NCI-H2196 (cell line): ENCODE data around the gene P2RX1.
"Not testable (repeated sequence)": the region's sequence is repeated elsewhere in the genome, so short reads cannot be mapped to it uniquely, and the experiment has no call there.

Experiments used
- DNase-seq: peaks from one replicate; lab custom pipeline; 2025; ENCODE audit not compliant: unreplicated experiment; lab: John Stamatoyannopoulos, UW

Gene P2RX1

DNA sequence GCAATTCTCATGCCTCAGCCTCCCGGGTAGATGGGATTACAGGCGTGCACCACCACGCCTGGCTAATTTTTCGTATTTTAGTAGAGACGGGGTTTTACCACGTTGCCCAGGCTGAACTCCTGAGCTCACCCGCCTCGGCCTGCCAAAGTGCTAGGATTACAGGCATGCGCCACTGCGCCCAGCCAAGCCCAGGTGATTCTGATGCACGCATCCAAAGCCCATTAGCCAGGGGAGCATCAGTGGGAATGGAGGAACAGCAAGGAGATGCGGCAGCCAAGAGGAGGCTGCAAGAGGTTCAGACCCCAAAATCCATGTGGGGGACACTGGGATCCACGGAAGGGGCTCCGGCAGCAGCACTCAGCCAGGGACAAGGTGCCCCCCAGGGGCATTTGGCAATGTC is 35.9 kb upstream of the P2RX1 start:
- no peak for DNase-seq

DNA sequence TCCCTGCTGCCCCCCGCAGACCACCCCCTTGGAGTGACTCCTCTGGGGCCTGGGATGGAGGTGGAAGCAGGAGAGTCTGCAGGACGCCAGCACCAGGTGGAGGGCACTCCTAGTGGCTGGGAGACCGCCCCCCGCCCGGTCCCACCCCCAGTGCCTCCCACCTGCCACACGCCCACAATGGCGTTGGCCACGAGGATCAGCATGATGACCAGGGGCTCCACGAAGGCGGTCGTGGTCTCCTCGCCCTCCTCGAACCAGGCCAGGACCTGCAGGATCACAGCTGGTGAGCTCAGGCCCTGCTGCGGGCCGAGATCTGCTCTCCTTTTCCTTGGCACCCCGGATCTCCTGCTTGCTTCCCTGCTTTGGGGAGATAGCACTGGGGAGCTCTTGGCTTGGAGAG is 35.2 kb upstream of the P2RX1 start:
- DNase-seq, result no peak

- no peak for DNase-seq
These were observed 34.7 kb upstream of the P2RX1 start for GRCh38 chr17:3951003-3951402.

GRCh38 chr17:3950584-3950983 is 34.3 kb upstream of the P2RX1 start:
- DNase-seq, result no peak

DNA sequence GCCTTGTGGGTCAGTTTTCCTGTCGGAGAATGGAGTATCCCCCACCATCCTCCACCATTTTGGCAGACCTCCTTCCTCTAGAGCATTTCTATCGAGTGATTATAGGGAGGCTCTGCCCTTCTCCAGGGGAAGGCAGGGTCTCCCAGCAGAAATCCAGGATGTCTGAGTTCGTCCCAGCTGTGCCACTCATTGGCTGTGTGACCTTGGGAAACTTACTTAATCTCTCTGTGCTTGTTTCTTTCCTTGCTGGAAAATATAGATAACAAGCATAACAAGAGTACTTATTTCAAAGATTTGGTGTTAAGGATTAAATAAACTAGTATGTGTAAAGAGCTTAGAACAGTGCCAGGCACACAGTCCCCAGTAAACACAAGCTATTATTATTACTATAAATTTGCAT is 33.2 kb upstream of the P2RX1 start:
- DNase-seq, result no peak

- not testable (repeated sequence) for DNase-seq
These were observed 32.3 kb upstream of the P2RX1 start for GRCh38 chr17:3948551-3948950.

- DNase-seq, result no peak
These were observed 31.1 kb upstream of the P2RX1 start for GRCh38 chr17:3947318-3947810.

DNA sequence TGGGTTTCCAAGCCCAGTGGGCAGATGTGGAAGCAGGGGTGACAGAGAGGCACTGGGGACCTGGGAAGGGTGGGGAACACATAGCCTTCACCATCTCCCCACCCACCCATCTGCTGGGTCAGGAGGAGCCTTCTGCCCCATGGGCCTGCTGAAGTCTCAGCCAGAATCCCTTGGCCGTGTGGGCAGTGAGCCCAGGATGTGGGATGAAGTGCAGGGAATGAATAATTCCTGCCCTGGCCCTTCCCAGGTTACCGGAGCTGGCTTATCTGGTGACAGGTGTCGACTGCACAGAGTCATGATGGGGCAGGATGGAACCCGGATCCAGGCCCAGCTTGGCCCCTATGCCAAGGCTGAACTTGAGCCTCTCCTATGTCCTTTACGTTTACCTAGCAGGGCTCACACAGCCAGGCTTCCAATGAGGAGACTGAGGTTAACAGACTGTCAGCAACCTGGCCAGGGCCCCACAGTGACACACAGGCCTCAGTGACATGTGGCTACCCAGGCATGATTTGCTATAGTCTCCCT is 30.5 kb upstream of the P2RX1 start:
- DNase-seq, result no peak

DNA sequence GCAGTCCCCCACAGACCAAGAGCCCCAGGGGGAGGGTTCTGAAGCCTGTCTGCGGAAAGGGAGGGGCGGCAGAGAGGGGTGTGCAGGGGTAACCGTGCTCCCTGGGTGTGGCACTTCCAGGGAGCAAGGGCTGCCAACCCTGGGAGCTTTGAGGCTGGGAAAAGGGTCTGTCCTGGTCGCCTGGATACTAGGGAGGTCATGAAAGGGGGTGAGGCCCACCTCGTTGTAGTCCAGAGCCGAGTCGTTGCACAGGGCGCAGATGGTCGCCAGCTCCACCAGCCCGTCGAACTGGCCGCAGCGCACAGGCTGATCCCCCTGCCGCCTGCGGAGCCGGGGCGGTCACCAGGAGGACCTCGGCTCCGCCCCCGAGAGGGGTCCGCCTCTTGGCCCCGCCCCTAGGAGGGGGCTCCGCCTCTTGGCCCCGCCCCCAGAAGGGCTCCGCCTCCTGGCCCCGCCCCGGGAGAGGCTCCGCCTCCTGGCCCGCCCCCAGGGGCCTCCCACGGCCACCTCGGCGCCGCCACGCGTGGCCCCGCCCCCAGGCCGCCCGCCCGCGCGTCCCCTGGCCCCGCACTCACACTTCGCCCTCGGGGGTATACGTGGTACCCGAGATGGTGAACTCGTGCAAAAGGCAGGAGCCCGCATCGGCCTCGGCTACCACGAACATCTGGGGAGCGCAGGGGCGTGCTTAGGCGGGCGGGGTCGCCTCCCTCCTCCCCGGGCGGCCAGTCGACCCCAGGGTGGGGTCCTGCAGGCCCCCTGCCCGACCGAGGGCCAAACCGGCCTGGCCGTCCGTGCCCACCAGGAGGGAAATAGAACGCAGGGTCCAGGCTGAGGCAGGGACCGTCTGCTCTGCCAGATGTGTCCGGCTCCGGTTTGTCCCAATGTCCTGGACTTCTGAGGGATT is 28.5 kb upstream of the P2RX1 start:
- DNase-seq, result peak; percentile 6

- no peak for DNase-seq
These were observed 27.1 kb upstream of the P2RX1 start for GRCh38 chr17:3943240-3943891.

- no peak for DNase-seq
These were observed 24.9 kb upstream of the P2RX1 start for GRCh38 chr17:3940965-3941698.

- DNase-seq, result no peak
These were observed 21.1 kb upstream of the P2RX1 start for GRCh38 chr17:3937359-3937758.

- no peak for DNase-seq
These were observed 19.6 kb upstream of the P2RX1 start for GRCh38 chr17:3935825-3936355.

DNA sequence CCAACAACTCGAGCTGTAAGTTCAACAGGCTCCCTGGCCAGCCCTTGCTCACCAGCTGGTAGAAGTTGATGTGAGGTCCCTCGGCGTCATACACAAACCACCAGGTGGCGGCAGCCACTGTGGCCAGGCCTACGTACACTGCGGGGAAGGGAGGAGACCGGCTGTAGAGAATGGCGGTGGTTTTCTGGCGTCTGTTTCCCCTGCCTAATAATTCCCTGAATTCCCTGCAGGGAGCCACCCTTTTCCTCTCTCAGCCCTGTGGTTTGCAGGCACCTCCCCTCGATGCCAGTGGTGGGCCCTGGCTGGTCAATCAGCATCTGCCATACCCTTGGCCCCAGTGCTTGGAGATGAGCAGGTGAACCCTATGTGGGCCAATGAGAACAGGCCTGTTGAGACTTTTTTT is 18.9 kb upstream of the P2RX1 start:
- peak; percentile 26 for DNase-seq

DNA sequence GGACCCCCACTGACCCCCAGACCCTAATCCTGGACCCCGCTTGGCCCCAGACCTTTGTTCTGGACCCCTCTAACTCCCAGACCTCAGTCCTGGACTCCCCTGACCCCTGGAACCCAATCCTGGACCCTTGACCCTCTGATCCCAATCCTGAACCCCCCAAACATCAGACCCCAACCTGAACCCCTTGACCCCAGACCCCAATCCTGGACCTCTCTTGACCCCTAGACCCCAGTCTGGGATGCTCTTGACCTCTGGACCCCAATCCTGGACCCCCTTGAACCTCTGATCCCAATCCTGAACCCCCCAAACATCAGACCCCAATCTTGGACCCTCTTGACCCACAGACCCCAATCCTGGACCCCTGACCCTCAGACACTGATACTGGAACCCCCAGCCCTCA is 13.5 kb upstream of the P2RX1 start:
- DNase-seq, result no peak

DNA sequence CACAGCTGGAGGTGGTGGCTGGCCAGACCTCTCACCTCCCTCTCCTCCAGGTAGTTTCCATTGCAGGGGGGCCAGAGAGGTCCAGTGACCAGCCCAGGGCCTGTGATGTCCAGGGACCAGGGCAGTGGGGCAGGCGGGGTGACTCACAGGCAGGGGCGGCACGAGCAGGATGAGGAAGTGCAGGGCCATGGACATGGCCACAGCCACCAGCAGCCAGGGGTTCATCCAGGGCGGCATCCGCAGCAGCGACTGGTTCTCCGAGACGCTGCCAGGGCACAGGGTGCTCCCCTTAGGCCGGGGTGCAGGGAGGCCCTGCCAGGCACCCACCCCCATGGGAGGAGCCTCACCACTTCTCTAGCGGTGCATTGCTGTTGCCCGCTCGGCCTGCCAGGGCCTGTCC is 12.9 kb upstream of the P2RX1 start:
- no peak for DNase-seq

DNA sequence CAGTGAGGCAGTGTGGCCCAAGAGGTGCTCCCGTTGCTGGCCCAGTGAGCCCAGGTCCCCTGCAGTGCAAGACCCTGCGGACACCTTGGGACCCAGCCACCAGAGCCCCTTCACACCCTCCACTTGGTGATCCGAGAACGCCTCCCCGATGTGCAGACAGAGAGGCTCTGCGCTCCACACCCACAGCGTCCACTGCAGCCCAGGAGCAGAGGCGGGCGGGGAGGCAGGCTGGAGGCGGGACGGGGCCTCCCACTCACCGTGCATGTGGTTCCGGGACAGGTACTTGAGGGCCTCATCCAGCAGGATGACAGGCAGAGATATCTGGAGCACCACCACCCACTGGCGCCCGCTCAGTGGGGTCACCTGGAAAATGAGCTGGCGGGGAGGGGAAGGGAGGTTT is 12.1 kb upstream of the P2RX1 start:
- DNase-seq, result no peak

GRCh38 chr17:3927628-3928340 is 11.5 kb upstream of the P2RX1 start:
- DNase-seq, result no peak

DNA sequence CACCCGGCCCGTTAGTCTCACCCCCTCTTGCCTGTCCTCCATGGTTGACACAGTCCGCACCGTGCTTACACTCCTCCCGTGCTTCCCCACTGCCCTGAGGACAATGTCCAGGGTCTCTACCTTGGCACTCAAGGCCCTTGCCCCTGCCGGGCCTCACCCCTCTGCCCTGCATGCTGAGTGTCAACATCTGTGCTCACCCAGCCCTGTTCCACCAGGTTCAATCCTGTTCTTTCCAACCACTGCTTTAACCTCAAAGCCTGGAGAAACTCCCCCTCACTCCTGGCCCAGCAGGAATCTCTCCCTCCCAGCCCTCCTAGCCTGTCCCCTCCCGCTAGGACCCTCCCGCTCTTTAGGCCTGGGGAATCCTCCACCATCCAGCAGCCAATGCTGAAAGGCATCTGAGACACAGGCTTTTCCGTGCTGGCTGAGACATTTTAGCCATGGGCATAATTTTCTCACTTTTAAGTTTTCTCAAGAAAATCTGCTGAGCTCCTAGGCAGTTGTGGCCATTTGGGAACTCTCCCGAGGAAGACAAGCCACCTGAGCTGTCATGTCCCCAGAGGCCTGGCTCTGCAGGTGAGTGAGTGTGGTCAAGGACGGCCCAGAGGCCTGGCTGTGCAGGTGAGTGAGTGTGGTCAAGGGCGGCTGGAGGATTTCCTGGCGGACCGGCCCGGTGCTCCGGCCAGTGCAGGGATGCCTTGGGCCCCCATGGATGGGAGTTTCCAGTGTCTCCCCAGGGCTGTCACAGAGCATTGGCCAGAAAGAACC is 10.8 kb upstream of the P2RX1 start:
- DNase-seq, result no peak
